Measurements from ENCODE around the gene CLSTN2.

- no peak for TF ChIP-seq CTCF (IDR thresholded peaks at IDR 0.05; ENCODE audit: insufficient read depth, low read depth, low read length)
- no peak for TF ChIP-seq EZH2 (IDR thresholded peaks at IDR 0.05; ENCODE audit: insufficient read depth, low read length)
Observed at GRCh38 chr3:140505876-140506275, 570.9 kb downstream of the CLSTN2 start.
